ENCODE data around the gene HAND1.

- TF ChIP-seq POLR2A (IDR thresholded peaks at IDR 0.05) (no peak), CTCF (IDR thresholded peaks at IDR 0.05 in 4 of 5, conservative IDR thresholded peaks at IDR 0.05 in 1 of 5) (no peak)
Measured at GRCh38 chr5:154486427-154486866, 8.4 kb upstream of the HAND1 start.
